ENCODE measurements around the gene PRICKLE2.
A peak's percentile ranks its signal among the peaks of the same experiment; 100 is the strongest.

Gene PRICKLE2

GRCh38 chr3:64266983-64267382, 41.7 kb upstream of the PRICKLE2 start:
- no peaks in the 10 kb centered on the region for H3K9me3 ChIP-seq (ENCODE audit: insufficient read depth, low read depth, low read length)
- H3K36me3 ChIP-seq (ENCODE audit: control insufficient read depth in 1 of 2, insufficient read depth in 2 of 2, low read length in 2 of 2) = peaks cover 0 to 2% of the 10 kb centered on the region in 2 experiments
- peak overlapping the region; percentile 26 for H4K91ac ChIP-seq (ENCODE audit: low read depth, low read length)
- H3K18ac ChIP-seq (ENCODE audit: low read length) = no peak overlapping the region
- DNase-seq = no peak
- H3K79me1 ChIP-seq (ENCODE audit: low read length) = peaks cover 27% of the 10 kb centered on the region
- H2AK5ac ChIP-seq (ENCODE audit: low read length) = no peak overlapping the region
- peak overlapping the region; percentile 88 for H3K4me2 ChIP-seq (ENCODE audit: low read length)
- no peak overlapping the region for H2AFZ ChIP-seq (ENCODE audit: insufficient read depth, low read length, poor library complexity)
- H3K4me1 ChIP-seq (ENCODE audit: control insufficient read depth in 1 of 2, insufficient read depth in 2 of 2, low read length in 2 of 2) = peaks cover 15 to 21% of the 10 kb centered on the region in 2 experiments
- no peak overlapping the region for H3K23ac ChIP-seq (ENCODE audit: low read length)
- H3K27ac ChIP-seq (ENCODE audit: low read depth, low read length) = peak overlapping the region; percentile 69
- H4K8ac ChIP-seq (ENCODE audit: low read depth, low read length) = peak overlapping the region; percentile 61
- H2BK120ac ChIP-seq (ENCODE audit: insufficient read depth, low read length, poor library complexity) = no peak overlapping the region
- peak overlapping the region; percentile 46 for H3K14ac ChIP-seq (ENCODE audit: low read length)
- H3K4ac ChIP-seq (ENCODE audit: low read depth, low read length) = peak overlapping the region; percentile 78
- H3K79me2 ChIP-seq (ENCODE audit: control insufficient read depth, insufficient read depth, low read length, poor library complexity) = peaks cover 24% of the 10 kb centered on the region
- no peaks in the 10 kb centered on the region for H3K27me3 ChIP-seq (ENCODE audit: insufficient read depth, low read length)
- H4K12ac ChIP-seq (ENCODE audit: low read depth, low read length) = no peak overlapping the region
- no CpG with 5 or more reads among the region's 2 CpGs for WGBS (ENCODE audit: extremely low coverage, insufficient coverage, insufficient read length)
- peak overlapping the region; percentile 18 for H2BK12ac ChIP-seq (ENCODE audit: low read length)
- peak overlapping the region; percentile 85 for H2BK5ac ChIP-seq (ENCODE audit: low read depth, low read length, poor library complexity)
- H3K4me3 ChIP-seq (ENCODE audit: low read depth, low read length) = peak overlapping the region; percentile 46
- peak overlapping the region; percentile 60 for H3K9ac ChIP-seq (ENCODE audit: low read length)

GRCh38 chr3:64266065-64266931, 41.0 kb upstream of the PRICKLE2 start:
- no CpG with 5 or more reads among the region's 7 CpGs for WGBS (ENCODE audit: extremely low coverage, insufficient coverage, insufficient read length)
- H3K9me3 ChIP-seq (ENCODE audit: insufficient read depth, low read depth, low read length) = no peaks in the 10 kb centered on the region

DNA sequence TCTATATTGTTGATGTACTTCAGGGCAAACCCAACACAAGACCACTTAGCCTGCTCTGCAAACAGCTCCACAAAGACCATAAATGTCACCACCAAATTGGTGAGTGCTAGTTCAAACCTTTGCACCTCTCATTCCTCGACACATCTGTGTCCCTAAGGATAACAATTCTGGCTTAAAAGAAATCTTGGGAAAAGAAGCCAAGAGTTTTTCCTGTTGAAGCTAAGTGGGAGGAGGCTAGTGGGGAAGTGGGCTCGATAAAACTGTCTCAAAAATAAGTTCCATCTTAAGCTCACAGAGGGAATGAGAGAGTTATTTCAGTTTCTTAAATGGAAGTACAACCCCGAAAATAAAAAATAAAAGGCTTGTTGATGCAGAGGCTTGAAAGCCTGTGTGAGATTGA, 40.4 kb upstream of the PRICKLE2 start:
- Histone ChIP-seq H3K36me3 (ENCODE audit: control insufficient read depth in 1 of 2, insufficient read depth in 2 of 2, low read length in 2 of 2) (peaks cover 0 to 6% of the 10 kb centered on the region in 2 experiments), H3K4ac (ENCODE audit: low read depth, low read length) (peak overlapping the region; percentile 30), H2AK5ac (ENCODE audit: low read length) (peak overlapping the region; percentile 71), H3K79me1 (ENCODE audit: low read length) (peaks cover 27% of the 10 kb centered on the region), H3K4me3 (ENCODE audit: low read depth, low read length) (no peak overlapping the region), H3K79me2 (ENCODE audit: control insufficient read depth, insufficient read depth, low read length, poor library complexity) (peaks cover 24% of the 10 kb centered on the region), H3K14ac (ENCODE audit: low read length) (peak overlapping the region; percentile 32), H4K91ac (ENCODE audit: low read depth, low read length) (peak overlapping the region; percentile 75), H3K18ac (ENCODE audit: low read length) (no peak overlapping the region), H2AFZ (ENCODE audit: insufficient read depth, low read length, poor library complexity) (no peak overlapping the region), H2BK120ac (ENCODE audit: insufficient read depth, low read length, poor library complexity) (peak overlapping the region; percentile 29), H3K23ac (ENCODE audit: low read length) (no peak overlapping the region), H3K4me2 (ENCODE audit: low read length) (peak overlapping the region; percentile 88), H3K9me3 (ENCODE audit: insufficient read depth, low read depth, low read length) (no peaks in the 10 kb centered on the region), H3K4me1 (ENCODE audit: control insufficient read depth in 1 of 2, insufficient read depth in 2 of 2, low read length in 2 of 2) (peaks cover 15 to 21% of the 10 kb centered on the region in 2 experiments), H4K12ac (ENCODE audit: low read depth, low read length) (no peak overlapping the region), H2BK5ac (ENCODE audit: low read depth, low read length, poor library complexity) (peak overlapping the region; percentile 67), H2BK12ac (ENCODE audit: low read length) (peak overlapping the region; percentile 33), H4K8ac (ENCODE audit: low read depth, low read length) (peak overlapping the region; percentile 14), H3K9ac (ENCODE audit: low read length) (no peak overlapping the region), H3K27me3 (ENCODE audit: insufficient read depth, low read length) (no peaks in the 10 kb centered on the region), H3K27ac (ENCODE audit: low read depth, low read length) (peak overlapping the region; percentile 69)
- DNase-seq = no peak
- WGBS (ENCODE audit: extremely low coverage, insufficient coverage, insufficient read length) = no CpG with 5 or more reads among the region's 3 CpGs

More at GRCh38 chr3:64266065-64266931, 41.0 kb upstream of the PRICKLE2 start:
- H4K91ac ChIP-seq (ENCODE audit: low read depth, low read length) = no peak overlapping the region
- H3K4ac ChIP-seq (ENCODE audit: low read depth, low read length) = peak overlapping the region; percentile 78
- H3K23ac ChIP-seq (ENCODE audit: low read length) = no peak overlapping the region
- H3K79me1 ChIP-seq (ENCODE audit: low read length) = peaks cover 27% of the 10 kb centered on the region
- peaks cover 0 to 6% of the 10 kb centered on the region in 2 experiments for H3K36me3 ChIP-seq (ENCODE audit: control insufficient read depth in 1 of 2, insufficient read depth in 2 of 2, low read length in 2 of 2)
- H3K14ac ChIP-seq (ENCODE audit: low read length) = no peak overlapping the region
- DNase-seq = peak in 1 of 2 donors; percentile 19
- no peak overlapping the region for H2BK12ac ChIP-seq (ENCODE audit: low read length)
- no peak overlapping the region for H2AK5ac ChIP-seq (ENCODE audit: low read length)
- H4K12ac ChIP-seq (ENCODE audit: low read depth, low read length) = no peak overlapping the region
- H3K27ac ChIP-seq (ENCODE audit: low read depth, low read length) = peak overlapping the region; percentile 69
- no peak overlapping the region for H4K8ac ChIP-seq (ENCODE audit: low read depth, low read length)
- H3K4me3 ChIP-seq (ENCODE audit: low read depth, low read length) = no peak overlapping the region
- H3K4me2 ChIP-seq (ENCODE audit: low read length) = peak overlapping the region; percentile 88
- no peaks in the 10 kb centered on the region for H3K27me3 ChIP-seq (ENCODE audit: insufficient read depth, low read length)
- H2AFZ ChIP-seq (ENCODE audit: insufficient read depth, low read length, poor library complexity) = no peak overlapping the region
- no peak overlapping the region for H3K18ac ChIP-seq (ENCODE audit: low read length)
- peak overlapping the region; percentile 19 for H3K9ac ChIP-seq (ENCODE audit: low read length)
- H3K79me2 ChIP-seq (ENCODE audit: control insufficient read depth, insufficient read depth, low read length, poor library complexity) = peaks cover 24% of the 10 kb centered on the region
- peaks cover 15 to 21% of the 10 kb centered on the region in 2 experiments for H3K4me1 ChIP-seq (ENCODE audit: control insufficient read depth in 1 of 2, insufficient read depth in 2 of 2, low read length in 2 of 2)
- H2BK5ac ChIP-seq (ENCODE audit: low read depth, low read length, poor library complexity) = no peak overlapping the region
- peak overlapping the region; percentile 29 for H2BK120ac ChIP-seq (ENCODE audit: insufficient read depth, low read length, poor library complexity)

- Histone ChIP-seq H3K9me3 (ENCODE audit: insufficient read depth, low read depth, low read length) (no peaks in the 10 kb centered on the region), H2AK5ac (ENCODE audit: low read length) (no peak overlapping the region), H4K91ac (ENCODE audit: low read depth, low read length) (no peak overlapping the region), H3K18ac (ENCODE audit: low read length) (no peak overlapping the region), H3K4me1 (ENCODE audit: control insufficient read depth in 1 of 2, insufficient read depth in 2 of 2, low read length in 2 of 2) (peaks cover 15 to 21% of the 10 kb centered on the region in 2 experiments), H3K4me3 (ENCODE audit: low read depth, low read length) (no peak overlapping the region), H3K4me2 (ENCODE audit: low read length) (peak overlapping the region; percentile 41), H3K23ac (ENCODE audit: low read length) (no peak overlapping the region), H4K12ac (ENCODE audit: low read depth, low read length) (no peak overlapping the region), H4K8ac (ENCODE audit: low read depth, low read length) (no peak overlapping the region), H3K36me3 (ENCODE audit: control insufficient read depth in 1 of 2, insufficient read depth in 2 of 2, low read length in 2 of 2) (peaks cover 0 to 6% of the 10 kb centered on the region in 2 experiments), H3K4ac (ENCODE audit: low read depth, low read length) (no peak overlapping the region), H3K27ac (ENCODE audit: low read depth, low read length) (peak overlapping the region; percentile 59), H3K27me3 (ENCODE audit: insufficient read depth, low read length) (no peaks in the 10 kb centered on the region), H2BK5ac (ENCODE audit: low read depth, low read length, poor library complexity) (no peak overlapping the region), H2BK12ac (ENCODE audit: low read length) (no peak overlapping the region), H3K14ac (ENCODE audit: low read length) (no peak overlapping the region), H3K79me2 (ENCODE audit: control insufficient read depth, insufficient read depth, low read length, poor library complexity) (peaks cover 24% of the 10 kb centered on the region), H2BK120ac (ENCODE audit: insufficient read depth, low read length, poor library complexity) (no peak overlapping the region), H2AFZ (ENCODE audit: insufficient read depth, low read length, poor library complexity) (no peak overlapping the region), H3K79me1 (ENCODE audit: low read length) (peaks cover 27% of the 10 kb centered on the region), H3K9ac (ENCODE audit: low read length) (no peak overlapping the region)
- DNase-seq = peak; percentile 72 to 82
- WGBS (ENCODE audit: extremely low coverage, insufficient coverage, insufficient read length) = no CpG with 5 or more reads among the region's 4 CpGs
Measured at GRCh38 chr3:64264501-64265109, 39.3 kb upstream of the PRICKLE2 start.

Data from trophoblast cell (in vitro differentiated cells and primary cell).